ENCODE measurements around the gene CCT5.
"Not testable (repeated sequence)": the region's sequence is repeated elsewhere in the genome, so short reads cannot be mapped to it uniquely, and the experiment has no call there.

CCT5 gene

GRCh38 chr5:10278658-10279279 is 28.7 kb downstream of the CCT5 start:
- no peaks in the 10 kb centered on the region for H3K9me3 ChIP-seq (ENCODE audit: low read length)
- H3K27me3 ChIP-seq (ENCODE audit: control insufficient read depth in 1 of 2, insufficient read depth in 2 of 2, low read length in 2 of 2) = no peaks in the 10 kb centered on the region
- no peak overlapping the region for H3K4me3 ChIP-seq (ENCODE audit: low read depth in 1 of 2, low read length in 2 of 2)

GRCh38 chr5:10279328-10279727 is 29.2 kb downstream of the CCT5 start:
- Histone ChIP-seq H3K27ac (ENCODE audit: low read depth, low read length) (no peak overlapping the region), H3K36me3 (ENCODE audit: insufficient read depth, low read length) (peaks cover 8% of the 10 kb centered on the region), H3K27me3 (ENCODE audit: control insufficient read depth in 1 of 2, insufficient read depth in 2 of 2, low read length in 2 of 2) (no peaks in the 10 kb centered on the region), H3K4me3 (ENCODE audit: low read depth in 1 of 2, low read length in 2 of 2) (no peak overlapping the region), H3K9ac (ENCODE audit: low read length) (no peak overlapping the region), H3K4me1 (ENCODE audit: insufficient read depth, low read length) (no peaks in the 10 kb centered on the region), H3K9me3 (ENCODE audit: low read length) (no peaks in the 10 kb centered on the region)

More at GRCh38 chr5:10278658-10279279, 28.7 kb downstream of the CCT5 start:
- H3K4me1 ChIP-seq (ENCODE audit: insufficient read depth, low read length) = no peaks in the 10 kb centered on the region
- no peak overlapping the region for H3K27ac ChIP-seq (ENCODE audit: low read depth, low read length)
- H3K36me3 ChIP-seq (ENCODE audit: insufficient read depth, low read length) = peaks cover 8% of the 10 kb centered on the region
- no peak overlapping the region for H3K9ac ChIP-seq (ENCODE audit: low read length)

- Histone ChIP-seq H3K9me3 (ENCODE audit: low read length) (no peaks in the 10 kb centered on the region), H3K36me3 (ENCODE audit: insufficient read depth, low read length) (peaks cover 8% of the 10 kb centered on the region)
Observed at GRCh38 chr5:10279925-10280720, 30.0 kb downstream of the CCT5 start.

GRCh38 chr5:10283927-10284635 is 34.0 kb downstream of the CCT5 start:
- Histone ChIP-seq H3K36me3 (ENCODE audit: insufficient read depth, low read length) (peaks cover 14% of the 10 kb centered on the region), H3K27me3 (ENCODE audit: control insufficient read depth in 1 of 2, insufficient read depth in 2 of 2, low read length in 2 of 2) (no peaks in the 10 kb centered on the region), H3K9me3 (ENCODE audit: low read length) (no peaks in the 10 kb centered on the region), H3K27ac (ENCODE audit: low read depth, low read length) (no peak overlapping the region), H3K4me1 (ENCODE audit: insufficient read depth, low read length) (peaks cover 8% of the 10 kb centered on the region), H3K9ac (ENCODE audit: low read length) (no peak overlapping the region), H3K4me3 (ENCODE audit: low read depth in 1 of 2, low read length in 2 of 2) (no peak overlapping the region)

More at GRCh38 chr5:10279925-10280720, 30.0 kb downstream of the CCT5 start:
- Histone ChIP-seq H3K9ac (ENCODE audit: low read length) (no peak overlapping the region), H3K4me3 (ENCODE audit: low read depth in 1 of 2, low read length in 2 of 2) (no peak overlapping the region), H3K27me3 (ENCODE audit: control insufficient read depth in 1 of 2, insufficient read depth in 2 of 2, low read length in 2 of 2) (no peaks in the 10 kb centered on the region), H3K27ac (ENCODE audit: low read depth, low read length) (no peak overlapping the region), H3K4me1 (ENCODE audit: insufficient read depth, low read length) (no peaks in the 10 kb centered on the region)

GRCh38 chr5:10285362-10285761 is 35.3 kb downstream of the CCT5 start:
- Histone ChIP-seq H3K4me1 (ENCODE audit: insufficient read depth, low read length) (peaks cover 11% of the 10 kb centered on the region), H3K36me3 (ENCODE audit: insufficient read depth, low read length) (peaks cover 16% of the 10 kb centered on the region)
- not testable (repeated sequence) for H3K27ac ChIP-seq (ENCODE audit: low read depth, low read length); H3K9ac ChIP-seq (ENCODE audit: low read length); H3K4me3 ChIP-seq (ENCODE audit: low read depth in 1 of 2, low read length in 2 of 2); H3K27me3 ChIP-seq (ENCODE audit: control insufficient read depth in 1 of 2, insufficient read depth in 2 of 2, low read length in 2 of 2); H3K9me3 ChIP-seq (ENCODE audit: low read length)

GRCh38 chr5:10286162-10286861 is 36.2 kb downstream of the CCT5 start:
- Histone ChIP-seq H3K4me1 (ENCODE audit: insufficient read depth, low read length) (peaks cover 11% of the 10 kb centered on the region), H3K9me3 (ENCODE audit: low read length) (no peaks in the 10 kb centered on the region), H3K27me3 (ENCODE audit: control insufficient read depth in 1 of 2, insufficient read depth in 2 of 2, low read length in 2 of 2) (no peaks in the 10 kb centered on the region), H3K27ac (ENCODE audit: low read depth, low read length) (no peak overlapping the region), H3K9ac (ENCODE audit: low read length) (no peak overlapping the region), H3K4me3 (ENCODE audit: low read depth in 1 of 2, low read length in 2 of 2) (no peak overlapping the region), H3K36me3 (ENCODE audit: insufficient read depth, low read length) (peaks cover 19% of the 10 kb centered on the region)

- H3K27ac ChIP-seq (ENCODE audit: low read depth, low read length) = no peak overlapping the region
- peaks cover 19% of the 10 kb centered on the region for H3K36me3 ChIP-seq (ENCODE audit: insufficient read depth, low read length)
- no peak overlapping the region for H3K9ac ChIP-seq (ENCODE audit: low read length)
- H3K4me3 ChIP-seq (ENCODE audit: low read depth in 1 of 2, low read length in 2 of 2) = no peak overlapping the region
- no peaks in the 10 kb centered on the region for H3K9me3 ChIP-seq (ENCODE audit: low read length)
- peaks cover 11% of the 10 kb centered on the region for H3K4me1 ChIP-seq (ENCODE audit: insufficient read depth, low read length)
- H3K27me3 ChIP-seq (ENCODE audit: control insufficient read depth in 1 of 2, insufficient read depth in 2 of 2, low read length in 2 of 2) = no peaks in the 10 kb centered on the region
Observed at GRCh38 chr5:10286862-10287227, 36.8 kb downstream of the CCT5 start.

GRCh38 chr5:10288592-10289219 is 38.6 kb downstream of the CCT5 start:
- H3K4me3 ChIP-seq (ENCODE audit: low read depth in 1 of 2, low read length in 2 of 2) = no peak overlapping the region
- H3K27ac ChIP-seq (ENCODE audit: low read depth, low read length) = no peak overlapping the region
- no peak overlapping the region for H3K9ac ChIP-seq (ENCODE audit: low read length)

GRCh38 chr5:10289353-10289752 is 39.3 kb downstream of the CCT5 start:
- H3K27ac ChIP-seq (ENCODE audit: low read depth, low read length) = no peak overlapping the region
- no peak overlapping the region for H3K4me3 ChIP-seq (ENCODE audit: low read depth in 1 of 2, low read length in 2 of 2)
- peaks cover 11% of the 10 kb centered on the region for H3K4me1 ChIP-seq (ENCODE audit: insufficient read depth, low read length)
- peaks cover 19% of the 10 kb centered on the region for H3K36me3 ChIP-seq (ENCODE audit: insufficient read depth, low read length)
- H3K27me3 ChIP-seq (ENCODE audit: control insufficient read depth in 1 of 2, insufficient read depth in 2 of 2, low read length in 2 of 2) = no peaks in the 10 kb centered on the region
- H3K9me3 ChIP-seq (ENCODE audit: low read length) = no peaks in the 10 kb centered on the region
- H3K9ac ChIP-seq (ENCODE audit: low read length) = no peak overlapping the region

More at GRCh38 chr5:10288592-10289219, 38.6 kb downstream of the CCT5 start:
- no peaks in the 10 kb centered on the region for H3K27me3 ChIP-seq (ENCODE audit: control insufficient read depth in 1 of 2, insufficient read depth in 2 of 2, low read length in 2 of 2)
- H3K36me3 ChIP-seq (ENCODE audit: insufficient read depth, low read length) = peaks cover 19% of the 10 kb centered on the region
- peaks cover 11% of the 10 kb centered on the region for H3K4me1 ChIP-seq (ENCODE audit: insufficient read depth, low read length)
- H3K9me3 ChIP-seq (ENCODE audit: low read length) = no peaks in the 10 kb centered on the region

- no peaks in the 10 kb centered on the region for H3K9me3 ChIP-seq (ENCODE audit: low read length)
- H3K27ac ChIP-seq (ENCODE audit: low read depth, low read length) = no peak overlapping the region
- no peaks in the 10 kb centered on the region for H3K27me3 ChIP-seq (ENCODE audit: control insufficient read depth in 1 of 2, insufficient read depth in 2 of 2, low read length in 2 of 2)
- H3K9ac ChIP-seq (ENCODE audit: low read length) = no peak overlapping the region
- peaks cover 11% of the 10 kb centered on the region for H3K4me1 ChIP-seq (ENCODE audit: insufficient read depth, low read length)
- no peak overlapping the region for H3K4me3 ChIP-seq (ENCODE audit: low read depth in 1 of 2, low read length in 2 of 2)
- peaks cover 19% of the 10 kb centered on the region for H3K36me3 ChIP-seq (ENCODE audit: insufficient read depth, low read length)
Observed at GRCh38 chr5:10289991-10290390, 39.9 kb downstream of the CCT5 start.

GRCh38 chr5:10290438-10290837 is 40.4 kb downstream of the CCT5 start:
- Histone ChIP-seq H3K9me3 (ENCODE audit: low read length) (no peaks in the 10 kb centered on the region), H3K9ac (ENCODE audit: low read length) (no peak overlapping the region), H3K4me1 (ENCODE audit: insufficient read depth, low read length) (peaks cover 11% of the 10 kb centered on the region), H3K27ac (ENCODE audit: low read depth, low read length) (no peak overlapping the region), H3K4me3 (ENCODE audit: low read depth in 1 of 2, low read length in 2 of 2) (no peak overlapping the region), H3K27me3 (ENCODE audit: control insufficient read depth in 1 of 2, insufficient read depth in 2 of 2, low read length in 2 of 2) (no peaks in the 10 kb centered on the region), H3K36me3 (ENCODE audit: insufficient read depth, low read length) (peaks cover 19% of the 10 kb centered on the region)
